ENCODE results near the gene MUC13. TPM values are rescaled to one million over a fixed set of nuclear protein-coding genes. Genes with fewer than 3 reads are reported as not detected.
"Not testable (repeated sequence)": the region's sequence is repeated elsewhere in the genome, so short reads cannot be mapped to it uniquely, and the experiment has no call there.

Gene MUC13
- total RNA-seq, 1 experiment from 2014 or later, result not detected

DNA sequence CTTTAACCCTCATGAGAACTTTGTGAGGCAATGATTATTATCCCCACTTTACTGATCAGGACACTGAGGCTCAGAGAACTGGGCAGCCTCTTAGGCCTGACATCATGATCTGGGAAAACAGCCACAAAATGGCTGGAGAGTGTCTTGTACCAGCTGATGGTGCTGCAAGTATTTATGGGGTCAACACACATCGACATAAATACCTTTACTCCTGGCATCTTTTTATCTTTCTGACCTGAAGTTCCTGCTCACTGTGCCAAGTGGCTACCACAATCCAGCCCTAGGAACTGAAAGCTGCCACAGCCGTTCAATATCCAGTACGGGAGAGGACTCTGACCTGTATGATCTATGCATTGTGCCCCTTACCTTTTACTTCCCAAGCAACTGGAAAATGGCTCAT lies 29.2 kb upstream of the MUC13 start:
- no peaks in the 10 kb centered on the region for H3K36me3 ChIP-seq (replicated peaks; ENCODE audit: control insufficient read depth, insufficient read depth, low read length)
- no peak for DNase-seq
- no peak overlapping the region for H3K4me3 ChIP-seq (ENCODE audit: insufficient read depth, low read depth, low read length)
- no peaks in the 10 kb centered on the region for H3K27me3 ChIP-seq (ENCODE audit: control insufficient read depth, insufficient read depth, low read length)

DNA sequence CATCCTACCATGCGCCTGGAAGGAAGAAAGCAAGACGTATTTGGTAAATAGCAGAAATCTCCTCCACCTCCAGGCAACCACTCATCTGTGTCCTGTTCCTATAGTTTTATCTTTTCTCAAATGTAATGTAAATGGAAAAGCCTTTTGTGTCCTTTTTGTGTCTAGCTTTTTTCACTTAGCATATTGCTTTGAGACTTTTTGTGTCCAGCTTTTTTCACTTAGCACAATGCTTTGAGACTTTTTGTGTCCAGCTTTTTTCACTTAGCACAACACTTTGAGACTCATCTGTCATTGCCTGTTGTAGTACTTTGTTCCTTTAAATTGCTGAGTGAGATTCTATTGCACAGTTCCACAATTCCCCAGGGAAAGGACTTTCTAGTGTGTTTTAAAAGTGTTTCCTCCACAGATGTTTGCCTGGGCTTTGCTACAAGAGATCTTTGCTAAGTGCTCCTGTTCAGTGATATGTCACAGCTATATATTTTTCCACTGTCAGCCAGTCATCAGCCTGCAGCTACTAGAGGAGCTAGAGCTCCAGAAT lies 27.9 kb upstream of the MUC13 start:
- Histone ChIP-seq H3K27me3 (ENCODE audit: control insufficient read depth, insufficient read depth, low read length) (no peaks in the 10 kb centered on the region), H3K36me3 (replicated peaks; ENCODE audit: control insufficient read depth, insufficient read depth, low read length) (no peaks in the 10 kb centered on the region), H3K4me3 (ENCODE audit: insufficient read depth, low read depth, low read length) (no peak overlapping the region)
- DNase-seq, result no peak

DNA sequence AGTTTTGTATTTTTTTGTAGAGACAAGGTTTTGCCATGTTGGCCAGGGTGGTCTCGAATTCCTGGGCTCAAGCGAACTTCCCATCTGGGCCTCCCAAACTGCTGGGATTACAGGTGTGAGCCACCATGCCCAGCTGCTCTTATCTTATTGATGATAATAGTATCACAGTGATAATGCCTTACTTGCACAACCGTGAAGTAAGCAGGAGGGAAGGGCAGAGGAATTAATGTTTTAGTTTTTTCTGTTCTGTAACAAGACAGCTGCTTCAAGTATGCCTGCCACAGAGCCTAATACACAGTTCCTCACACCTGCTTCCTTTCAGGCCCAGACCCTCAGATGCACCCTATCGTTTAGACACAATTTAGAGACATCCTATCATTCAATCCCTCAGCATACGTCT lies 26.1 kb upstream of the MUC13 start:
- H3K4me3 ChIP-seq (ENCODE audit: insufficient read depth, low read depth, low read length), result no peak overlapping the region
- H3K27me3 ChIP-seq (ENCODE audit: control insufficient read depth, insufficient read depth, low read length), result no peaks in the 10 kb centered on the region
- no peak for DNase-seq
- no peaks in the 10 kb centered on the region for H3K36me3 ChIP-seq (replicated peaks; ENCODE audit: control insufficient read depth, insufficient read depth, low read length)

DNA sequence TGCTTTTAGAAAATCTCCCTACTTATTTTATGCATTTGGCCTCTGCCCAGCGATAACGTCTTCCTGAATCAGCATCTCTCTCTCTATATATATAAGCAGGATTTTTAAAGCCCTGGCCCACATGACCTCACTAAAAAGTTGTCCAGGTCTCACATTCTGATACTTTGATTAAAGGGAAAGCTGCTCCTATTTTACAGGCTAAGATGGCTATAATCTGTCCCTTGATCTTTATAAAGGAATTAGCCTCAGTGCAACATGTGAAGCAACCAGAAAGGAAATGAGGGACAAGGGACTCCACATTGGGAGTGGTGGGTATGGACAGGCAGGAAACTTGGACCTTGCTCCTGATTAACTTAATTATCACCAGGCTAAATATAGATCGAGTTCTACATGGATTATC lies 25.6 kb upstream of the MUC13 start:
- DNase-seq, result no peak
- Histone ChIP-seq H3K27me3 (ENCODE audit: control insufficient read depth, insufficient read depth, low read length) (no peaks in the 10 kb centered on the region), H3K36me3 (replicated peaks; ENCODE audit: control insufficient read depth, insufficient read depth, low read length) (no peaks in the 10 kb centered on the region)

DNA sequence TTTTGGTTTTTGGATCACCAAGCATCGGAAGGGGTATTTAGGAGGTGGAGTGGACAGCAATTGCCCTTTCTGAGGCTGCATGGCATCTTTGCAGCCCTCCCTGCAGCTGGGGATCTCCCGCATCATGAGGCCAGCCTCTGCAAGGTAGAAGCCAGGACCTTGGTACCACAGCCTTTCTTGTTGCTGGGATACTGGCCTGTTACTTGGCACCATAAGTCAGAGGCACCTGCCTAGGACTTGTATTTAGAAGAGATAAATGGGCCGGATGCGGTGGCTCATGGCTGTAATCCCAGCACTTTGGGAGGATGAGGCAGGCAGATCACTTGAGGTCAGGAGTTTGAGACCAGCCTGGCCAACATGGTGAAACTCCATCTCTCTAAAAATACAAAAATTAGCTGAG lies 23.4 kb upstream of the MUC13 start:
- not testable (repeated sequence) for DNase-seq

More for the DNA sequence above, 25.6 kb upstream of the MUC13 start:
- H3K4me3 ChIP-seq (ENCODE audit: insufficient read depth, low read depth, low read length), result no peak overlapping the region

DNA sequence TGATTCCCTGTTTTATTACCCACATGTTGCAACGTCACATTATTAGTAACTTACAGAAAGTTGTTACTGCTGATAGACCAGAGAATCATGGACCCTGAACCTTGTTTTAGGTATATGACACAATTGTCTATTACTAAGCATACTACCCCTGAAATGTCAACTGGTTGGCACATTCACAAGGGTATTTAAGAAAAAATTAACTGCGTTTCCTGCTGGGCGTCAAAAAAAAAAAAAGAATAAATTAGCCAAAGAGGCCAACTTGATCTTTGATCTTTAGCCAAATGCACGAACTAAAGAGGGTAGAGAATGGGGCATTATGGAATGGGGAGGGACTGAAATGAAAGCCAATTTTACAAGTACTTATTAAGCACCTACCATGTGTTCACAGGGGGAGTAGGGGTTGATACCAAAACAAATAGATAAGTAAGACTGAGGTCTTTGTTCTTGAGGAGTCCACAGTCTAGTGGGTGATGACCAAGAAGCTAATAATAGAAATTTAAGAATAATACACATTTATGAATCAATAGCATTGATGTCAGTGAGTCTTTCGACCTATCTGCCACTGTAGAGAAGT lies 17.8 kb upstream of the MUC13 start:
- Histone ChIP-seq H3K36me3 (replicated peaks; ENCODE audit: control insufficient read depth, insufficient read depth, low read length) (no peaks in the 10 kb centered on the region), H3K27me3 (ENCODE audit: control insufficient read depth, insufficient read depth, low read length) (no peaks in the 10 kb centered on the region), H3K4me3 (ENCODE audit: insufficient read depth, low read depth, low read length) (no peak overlapping the region)
- no peak for DNase-seq

More for the DNA sequence above, 23.4 kb upstream of the MUC13 start:
- H3K36me3 ChIP-seq (replicated peaks; ENCODE audit: control insufficient read depth, insufficient read depth, low read length); H3K4me3 ChIP-seq (ENCODE audit: insufficient read depth, low read depth, low read length); H3K27me3 ChIP-seq (ENCODE audit: control insufficient read depth, insufficient read depth, low read length): not testable (repeated sequence)

DNA sequence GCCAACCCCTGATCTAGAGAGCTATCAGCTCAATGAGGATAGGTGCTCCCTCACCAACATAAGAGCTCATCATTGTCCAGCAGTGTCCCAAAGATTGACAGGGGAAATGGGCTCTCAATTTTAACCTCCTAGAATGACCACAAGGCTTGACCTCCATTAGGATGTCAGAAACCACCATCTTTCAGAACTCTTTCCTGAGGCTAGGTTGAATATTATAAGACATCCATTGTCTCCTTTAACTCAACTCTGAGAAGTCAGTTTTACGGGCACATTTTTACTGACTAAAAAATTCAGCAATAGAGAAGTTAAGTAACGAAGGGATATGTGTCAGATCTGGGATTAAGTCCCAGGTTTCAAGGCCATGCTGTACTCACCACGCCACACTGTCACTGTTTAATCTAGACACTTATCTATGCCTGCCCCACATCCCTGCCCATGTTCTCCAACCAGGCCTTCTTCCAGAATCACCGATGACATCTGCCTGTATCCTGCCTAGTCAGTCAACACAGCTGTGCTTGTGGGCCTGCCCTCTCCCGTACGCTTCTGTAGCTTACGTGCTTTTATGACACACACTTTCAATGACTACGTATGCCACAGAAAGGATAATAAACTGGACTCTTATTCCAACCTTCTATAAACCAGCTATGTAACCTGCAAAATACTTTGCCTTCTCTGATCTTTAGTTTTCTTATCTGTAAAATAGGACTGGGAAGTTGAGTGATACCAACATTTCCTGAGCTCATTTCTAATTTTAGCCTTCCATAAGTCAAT lies 17.1 kb upstream of the MUC13 start:
- DNase-seq, result no peak
- Histone ChIP-seq H3K27me3 (ENCODE audit: control insufficient read depth, insufficient read depth, low read length) (no peaks in the 10 kb centered on the region), H3K36me3 (replicated peaks; ENCODE audit: control insufficient read depth, insufficient read depth, low read length) (no peaks in the 10 kb centered on the region), H3K4me3 (ENCODE audit: insufficient read depth, low read depth, low read length) (no peak overlapping the region)

DNA sequence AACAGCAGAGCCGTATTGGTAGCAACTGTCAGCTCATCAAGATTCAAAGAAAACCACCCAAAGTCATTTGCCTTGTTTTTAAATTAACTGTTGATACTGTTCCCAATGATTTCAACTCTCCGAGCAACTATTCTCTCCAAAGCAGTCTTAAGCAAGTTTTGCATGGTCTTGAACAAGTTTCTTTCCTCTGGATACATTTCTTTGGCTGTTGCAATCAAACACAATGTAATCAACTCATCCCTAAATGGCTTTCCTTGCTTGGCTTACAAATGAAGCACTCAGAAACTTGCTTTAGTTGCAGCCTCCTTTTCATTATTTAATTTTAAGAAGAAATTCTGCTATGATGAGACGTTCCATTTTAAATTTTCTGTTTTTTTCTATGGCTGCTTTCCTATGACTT lies 15.5 kb upstream of the MUC13 start:
- no peak overlapping the region for H3K4me3 ChIP-seq (ENCODE audit: insufficient read depth, low read depth, low read length)
- DNase-seq, result no peak
- H3K36me3 ChIP-seq (replicated peaks; ENCODE audit: control insufficient read depth, insufficient read depth, low read length), result no peaks in the 10 kb centered on the region
- no peaks in the 10 kb centered on the region for H3K27me3 ChIP-seq (ENCODE audit: control insufficient read depth, insufficient read depth, low read length)

DNA sequence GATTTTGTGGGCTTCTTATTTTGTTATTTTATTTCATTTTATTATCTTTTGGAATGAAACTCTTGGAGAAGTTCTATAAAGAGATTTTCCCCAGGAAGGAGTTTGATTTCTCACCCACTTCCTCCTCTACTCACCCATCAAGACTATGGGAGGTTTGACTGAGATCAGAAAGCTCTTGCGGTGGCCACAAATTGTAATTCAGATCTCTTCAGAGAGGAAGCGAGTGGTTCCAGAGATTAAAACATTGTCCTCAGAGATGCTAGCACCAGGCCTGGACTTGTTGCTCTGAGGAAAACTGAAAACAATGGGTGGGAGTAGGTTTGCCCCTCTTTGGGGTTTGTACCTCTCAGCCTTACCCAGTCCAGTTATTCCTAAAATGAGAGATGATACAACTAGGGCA lies 8.1 kb upstream of the MUC13 start:
- no peaks in the 10 kb centered on the region for H3K36me3 ChIP-seq (replicated peaks; ENCODE audit: control insufficient read depth, insufficient read depth, low read length)
- H3K4me3 ChIP-seq (ENCODE audit: insufficient read depth, low read depth, low read length), result no peak overlapping the region
- DNase-seq, result no peak
- no peaks in the 10 kb centered on the region for H3K27me3 ChIP-seq (ENCODE audit: control insufficient read depth, insufficient read depth, low read length)

DNA sequence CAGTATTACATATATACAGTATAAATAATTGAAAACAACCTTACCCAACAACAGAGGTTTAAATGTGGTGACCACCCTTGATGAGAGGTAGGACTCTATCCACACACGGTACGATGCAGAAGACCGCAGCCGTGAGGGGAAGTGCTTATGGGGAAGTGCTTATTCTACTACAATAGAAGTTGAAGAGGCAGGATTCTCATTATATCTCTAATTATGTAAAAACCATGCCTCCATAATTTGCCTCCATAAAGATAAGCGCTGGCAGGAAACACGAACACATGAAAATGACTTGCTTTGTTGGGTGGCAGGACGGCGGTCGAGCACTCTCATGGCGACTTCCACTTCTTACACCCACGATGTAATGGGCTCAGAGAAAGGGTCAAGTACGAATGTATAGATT lies 7.2 kb upstream of the MUC13 start:
- no peak for DNase-seq
- Histone ChIP-seq H3K4me3 (ENCODE audit: insufficient read depth, low read depth, low read length) (no peak overlapping the region), H3K36me3 (replicated peaks; ENCODE audit: control insufficient read depth, insufficient read depth, low read length) (no peaks in the 10 kb centered on the region), H3K27me3 (ENCODE audit: control insufficient read depth, insufficient read depth, low read length) (no peaks in the 10 kb centered on the region)

DNA sequence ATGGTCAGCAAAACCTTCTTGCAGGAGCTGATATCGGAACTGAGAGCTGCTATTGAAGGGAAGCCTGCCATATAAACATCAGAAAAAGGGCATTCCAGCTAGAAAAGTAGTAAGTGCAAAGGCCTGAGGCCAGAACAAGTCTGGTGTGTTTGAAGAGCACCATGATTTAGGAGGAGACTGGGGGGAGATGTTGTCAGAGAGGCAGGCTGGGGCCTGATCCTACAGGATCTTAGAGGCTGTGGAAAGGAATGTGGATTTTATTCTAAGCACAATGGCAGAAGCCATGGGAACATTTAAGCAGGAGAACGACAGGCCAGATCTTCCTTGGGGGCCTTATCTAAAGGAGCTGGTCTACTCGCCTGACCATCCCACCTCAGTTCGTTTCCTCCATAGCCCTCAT lies 5.1 kb upstream of the MUC13 start:
- no peaks in the 10 kb centered on the region for H3K27me3 ChIP-seq (ENCODE audit: control insufficient read depth, insufficient read depth, low read length)
- no peak overlapping the region for H3K4me3 ChIP-seq (ENCODE audit: insufficient read depth, low read depth, low read length)
- H3K36me3 ChIP-seq (replicated peaks; ENCODE audit: control insufficient read depth, insufficient read depth, low read length), result no peaks in the 10 kb centered on the region
- no peak for DNase-seq

DNA sequence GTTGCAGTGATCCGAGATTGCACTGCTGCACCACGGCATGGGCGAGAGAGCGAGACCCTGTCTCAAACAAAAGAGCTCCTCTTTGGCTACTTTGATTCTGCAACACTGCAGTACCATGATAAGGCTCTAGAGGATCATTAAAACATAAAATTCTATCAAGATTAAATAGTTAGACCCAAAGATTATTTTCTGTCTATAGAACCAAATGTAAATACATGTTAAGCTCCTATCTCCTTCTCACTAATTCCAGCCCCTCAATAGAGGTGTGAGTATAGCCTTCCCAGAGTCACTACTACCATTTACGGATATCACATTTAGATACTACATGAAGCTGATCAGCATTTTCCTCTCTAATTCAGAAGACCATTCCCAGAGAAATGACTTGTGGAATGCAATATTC lies 4.3 kb upstream of the MUC13 start:
- no peak for DNase-seq
- Histone ChIP-seq H3K36me3 (replicated peaks; ENCODE audit: control insufficient read depth, insufficient read depth, low read length) (no peaks in the 10 kb centered on the region), H3K27me3 (ENCODE audit: control insufficient read depth, insufficient read depth, low read length) (no peaks in the 10 kb centered on the region), H3K4me3 (ENCODE audit: insufficient read depth, low read depth, low read length) (no peak overlapping the region)

DNA sequence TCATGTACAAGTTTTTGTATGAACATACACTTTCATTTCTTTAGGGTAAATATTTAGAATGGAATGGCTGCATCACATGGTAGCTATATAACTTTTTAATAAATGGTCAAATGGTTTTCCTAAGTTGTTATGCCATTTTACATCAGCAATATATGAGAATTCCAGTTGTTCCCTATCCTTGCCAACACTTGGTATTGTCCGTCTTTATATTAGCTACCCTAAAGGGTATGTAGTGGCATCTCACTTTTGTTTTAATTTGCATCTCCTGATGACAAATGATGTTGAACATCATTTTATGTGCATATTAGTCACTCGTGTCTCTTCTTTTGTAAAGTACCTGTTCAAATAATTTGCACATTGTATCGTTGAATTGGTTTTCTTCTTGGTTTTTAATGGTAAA lies 2.5 kb upstream of the MUC13 start:
- no peak for DNase-seq
- Histone ChIP-seq H3K4me3 (ENCODE audit: insufficient read depth, low read depth, low read length) (no peak overlapping the region), H3K36me3 (replicated peaks; ENCODE audit: control insufficient read depth, insufficient read depth, low read length) (no peaks in the 10 kb centered on the region), H3K27me3 (ENCODE audit: control insufficient read depth, insufficient read depth, low read length) (no peaks in the 10 kb centered on the region)

DNA sequence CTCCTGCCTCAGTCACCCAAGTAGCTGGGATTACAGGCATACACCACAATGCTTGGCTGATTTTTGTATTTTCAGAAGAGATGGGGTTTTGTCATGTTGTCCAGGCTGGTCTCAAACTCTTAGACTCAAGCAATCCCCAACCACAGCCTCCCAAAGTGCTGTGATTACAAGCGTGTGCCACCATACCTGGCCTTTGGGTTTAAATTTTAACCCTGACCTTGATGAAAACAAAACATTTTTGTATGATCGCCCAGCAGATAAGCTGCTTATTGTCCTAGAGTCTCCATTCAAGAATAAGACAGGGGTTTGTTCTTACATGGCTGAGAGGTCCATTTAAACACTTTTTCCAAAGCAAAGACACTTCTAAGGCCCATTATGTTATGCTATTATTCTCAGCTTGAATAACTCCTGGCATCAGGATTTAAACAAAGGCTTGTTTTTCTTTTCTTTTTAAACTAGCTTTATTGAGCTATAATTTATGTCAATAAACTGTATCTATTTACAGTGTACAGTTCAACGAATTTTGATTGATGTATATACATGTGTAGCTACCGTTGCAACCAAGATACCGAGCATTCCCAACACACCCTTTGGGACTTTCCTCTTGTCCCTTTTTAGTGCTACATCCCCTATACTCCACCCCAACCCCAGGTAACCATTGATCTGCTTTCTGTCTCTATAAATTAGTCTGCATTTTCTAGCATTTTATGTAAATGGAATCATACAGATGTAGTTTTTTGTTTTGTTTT lies 1.4 kb upstream of the MUC13 start:
- no peak overlapping the region for H3K4me3 ChIP-seq (ENCODE audit: insufficient read depth, low read depth, low read length)

DNA sequence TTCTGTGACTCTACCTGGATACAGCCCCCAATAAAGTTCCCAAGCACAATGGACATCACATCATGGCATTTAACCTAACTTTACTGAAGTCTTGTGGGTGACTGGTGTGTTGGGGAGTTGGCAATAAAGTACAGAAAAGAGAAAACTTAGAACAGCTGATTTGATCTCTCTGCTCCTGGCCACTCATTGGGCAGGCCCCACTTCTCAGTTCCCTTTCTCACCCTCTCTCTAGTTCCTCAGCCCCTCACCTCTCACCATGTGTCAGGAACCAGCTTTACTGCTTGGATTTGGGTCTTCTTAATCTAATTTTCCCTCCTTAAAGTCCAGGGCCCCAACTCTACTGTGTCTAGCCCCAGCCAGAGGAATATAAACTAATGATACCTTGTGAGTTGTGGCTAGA lies 713 bp upstream of the MUC13 start:
- Histone ChIP-seq H3K27me3 (ENCODE audit: control insufficient read depth, insufficient read depth, low read length) (no peaks in the 10 kb centered on the region), H3K4me3 (ENCODE audit: insufficient read depth, low read depth, low read length) (no peak overlapping the region), H3K36me3 (replicated peaks; ENCODE audit: control insufficient read depth, insufficient read depth, low read length) (no peaks in the 10 kb centered on the region)
- DNase-seq, result no peak

More for the DNA sequence above, 1.4 kb upstream of the MUC13 start:
- DNase-seq, result no peak
- H3K36me3 ChIP-seq (replicated peaks; ENCODE audit: control insufficient read depth, insufficient read depth, low read length), result no peaks in the 10 kb centered on the region
- H3K27me3 ChIP-seq (ENCODE audit: control insufficient read depth, insufficient read depth, low read length), result no peaks in the 10 kb centered on the region
